HG02938 (cell line): ENCODE data around the gene MACROH2A2.

ENCODE experiments used
- ATAC-seq: cut with Tn5 transposase; IDR thresholded peaks from one replicate; pipeline ENCODE4 v1.9.1; 2021; ENCODE audit warnings: mild to moderate bottlenecking, moderate library complexity; ENCODE audit not compliant: unreplicated experiment

The MACROH2A2 gene

GRCh38 chr10:70125918-70126552 is 73.4 kb downstream of the MACROH2A2 start:
- ATAC-seq: no peak

DNA sequence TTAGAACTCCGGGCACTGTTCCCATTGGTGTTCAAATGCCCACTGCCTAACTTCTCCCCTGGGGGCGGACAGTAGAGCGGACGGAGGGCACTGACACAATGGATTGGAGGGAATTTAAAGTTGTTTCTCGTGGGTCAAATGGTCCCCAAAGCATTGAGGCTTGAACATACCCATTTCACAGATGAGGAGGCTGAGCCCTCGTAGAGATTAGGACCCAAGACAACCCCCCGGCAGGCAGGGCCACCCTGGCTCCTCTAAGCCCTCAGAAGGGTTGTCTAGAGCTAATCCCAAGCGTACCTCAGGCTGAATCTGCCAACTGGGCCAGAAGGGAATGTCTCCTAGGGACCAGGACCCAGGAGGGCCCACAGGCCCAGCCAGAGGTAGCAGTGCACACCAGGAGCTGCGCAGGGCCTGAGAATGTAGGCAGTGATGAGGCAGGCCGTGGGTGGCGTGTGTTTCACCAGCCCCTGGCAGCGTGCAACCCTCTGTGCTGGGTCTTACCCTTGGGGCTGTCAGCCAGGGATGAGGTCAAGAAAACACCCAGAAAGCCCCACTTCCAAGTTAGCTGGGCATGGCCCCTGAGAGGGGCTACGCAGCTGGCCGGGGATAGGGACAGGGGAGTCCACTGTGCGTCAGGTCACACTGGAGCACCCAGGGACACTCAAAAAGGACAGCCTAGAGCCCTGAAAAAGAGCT is 74.2 kb downstream of the MACROH2A2 start:
- no peak for ATAC-seq

- no peak for ATAC-seq
Observed at GRCh38 chr10:70130878-70131559, 78.4 kb downstream of the MACROH2A2 start.

DNA sequence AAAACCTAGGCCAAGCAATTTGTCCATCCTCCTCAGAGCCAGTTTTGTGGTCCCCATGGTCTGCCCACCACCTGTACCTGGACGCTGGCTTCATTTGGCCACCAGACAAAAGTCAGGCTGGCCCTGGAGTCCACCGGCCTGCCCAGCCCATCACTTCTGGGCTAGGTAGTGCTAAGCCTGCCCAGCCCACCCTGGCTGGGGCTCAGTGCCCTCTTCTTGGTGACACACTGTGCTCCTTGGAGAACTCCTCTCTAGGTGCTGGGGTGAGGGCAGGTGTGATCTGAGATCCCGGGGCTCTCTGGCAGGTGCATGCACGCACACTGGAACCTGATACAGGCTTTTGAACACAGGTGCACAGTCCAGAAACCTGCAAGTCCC is 78.9 kb downstream of the MACROH2A2 start:
- no peak for ATAC-seq

GRCh38 chr10:70132098-70133029 is 79.7 kb downstream of the MACROH2A2 start, which contains the start of gene AIFM2:
AIFM2 (minus strand) TSS chr10:70132825; CDS start chr10:70124084, 8,741 bp downstream.
- ATAC-seq: peak; percentile 76

DNA sequence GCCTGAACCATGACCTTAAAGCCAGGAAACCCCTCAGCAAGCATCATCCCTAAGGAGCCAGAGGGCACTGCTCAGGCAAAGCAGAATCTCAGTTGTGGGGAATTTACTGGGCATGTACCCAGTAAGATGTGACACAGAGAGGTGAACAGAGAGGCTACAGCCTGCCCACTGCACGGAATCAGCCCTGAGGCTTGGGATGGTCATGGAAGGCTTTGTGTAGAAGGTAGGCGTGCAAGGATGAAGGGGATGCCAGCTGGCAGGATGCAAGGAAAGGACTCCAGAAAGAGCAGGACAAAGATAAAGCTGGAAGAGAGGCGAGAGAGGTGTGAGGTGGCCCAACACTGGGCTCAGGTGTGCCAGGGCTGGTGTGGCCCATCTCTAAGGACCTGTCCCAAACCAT is 82.4 kb downstream of the MACROH2A2 start:
- ATAC-seq: no peak

DNA sequence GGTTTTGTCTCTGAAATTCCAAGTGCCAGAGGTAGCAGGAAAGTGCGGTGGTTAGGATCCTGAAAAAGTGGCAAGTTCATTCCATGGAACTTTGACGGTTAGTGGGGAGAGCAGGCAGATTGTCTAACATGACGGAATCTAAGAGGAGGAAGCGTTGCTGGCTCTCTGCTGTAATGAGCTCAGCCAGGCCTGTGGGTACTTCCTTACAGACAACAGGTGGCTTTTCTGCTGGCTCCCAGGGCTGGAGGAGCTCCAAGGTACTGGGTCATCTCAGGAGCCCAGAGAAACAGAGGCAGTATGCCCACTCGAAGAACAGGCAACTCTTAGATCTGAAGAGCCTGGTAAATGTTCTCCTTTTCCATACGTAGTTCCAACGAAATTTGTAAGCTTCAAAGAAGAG is 83.0 kb downstream of the MACROH2A2 start:
- ATAC-seq: no peak

- no peak for ATAC-seq
Observed at GRCh38 chr10:70137135-70137534, 84.5 kb downstream of the MACROH2A2 start.

GRCh38 chr10:70137927-70138883 is 85.6 kb downstream of the MACROH2A2 start:
- no peak for ATAC-seq

DNA sequence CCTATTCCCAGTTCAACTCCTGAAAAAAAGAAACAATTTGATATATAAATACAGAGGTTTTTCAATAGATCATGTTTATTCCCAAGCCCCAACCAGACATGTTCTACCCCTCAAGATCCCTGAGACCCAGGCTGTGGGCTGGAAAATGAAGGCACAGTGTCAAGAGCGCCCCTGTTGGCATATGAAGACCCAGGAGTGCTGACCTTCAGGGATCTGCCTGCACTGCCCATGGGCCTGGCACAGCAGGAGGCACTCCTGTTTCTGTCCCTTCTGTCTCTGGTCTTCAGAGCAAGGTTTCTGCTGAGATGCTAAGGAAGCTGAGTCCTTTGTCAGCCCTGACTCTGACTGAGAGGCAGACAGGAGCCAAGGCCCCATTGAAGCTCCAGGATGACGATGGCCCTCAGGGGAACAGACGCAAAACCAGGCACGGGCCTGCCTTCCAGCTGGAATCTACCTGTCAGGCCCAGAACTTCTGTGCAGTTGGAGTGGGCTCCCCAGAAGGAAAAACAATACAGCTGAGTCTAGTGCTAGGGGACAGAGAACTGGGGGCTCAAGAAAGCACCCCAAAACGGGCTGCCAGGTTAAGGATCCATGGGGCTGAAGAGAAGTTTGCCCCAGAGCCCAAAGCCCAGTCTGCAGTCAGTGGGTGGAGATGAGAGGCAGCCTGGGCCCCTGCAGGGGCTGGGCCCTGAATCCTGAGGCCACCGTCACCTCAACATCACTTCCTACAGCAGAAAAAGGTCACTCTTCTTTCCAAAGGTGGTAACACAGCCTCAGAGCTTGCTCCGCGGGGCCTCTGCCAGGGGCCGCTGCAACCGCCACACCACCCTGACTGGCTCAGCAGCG is 86.7 kb downstream of the MACROH2A2 start:
- no peak for ATAC-seq

DNA sequence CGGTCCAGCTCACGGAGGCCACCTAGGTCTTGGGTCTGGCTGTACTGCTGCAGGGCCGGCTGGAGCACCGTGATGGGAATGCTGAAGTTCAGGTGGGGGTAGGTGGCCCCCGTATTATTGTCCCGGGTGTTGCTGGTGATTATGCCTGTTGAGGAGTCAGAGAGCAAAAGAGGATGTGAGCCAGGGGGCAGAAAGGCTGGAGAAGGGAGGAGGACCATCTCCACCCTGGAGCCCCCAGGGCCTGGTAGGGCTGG is 87.3 kb downstream of the MACROH2A2 start:
- ATAC-seq: no peak

- no peak for ATAC-seq
Observed at GRCh38 chr10:70140297-70140696, 87.7 kb downstream of the MACROH2A2 start.

GRCh38 chr10:70142555-70142954 is 89.9 kb downstream of the MACROH2A2 start:
- no peak for ATAC-seq

DNA sequence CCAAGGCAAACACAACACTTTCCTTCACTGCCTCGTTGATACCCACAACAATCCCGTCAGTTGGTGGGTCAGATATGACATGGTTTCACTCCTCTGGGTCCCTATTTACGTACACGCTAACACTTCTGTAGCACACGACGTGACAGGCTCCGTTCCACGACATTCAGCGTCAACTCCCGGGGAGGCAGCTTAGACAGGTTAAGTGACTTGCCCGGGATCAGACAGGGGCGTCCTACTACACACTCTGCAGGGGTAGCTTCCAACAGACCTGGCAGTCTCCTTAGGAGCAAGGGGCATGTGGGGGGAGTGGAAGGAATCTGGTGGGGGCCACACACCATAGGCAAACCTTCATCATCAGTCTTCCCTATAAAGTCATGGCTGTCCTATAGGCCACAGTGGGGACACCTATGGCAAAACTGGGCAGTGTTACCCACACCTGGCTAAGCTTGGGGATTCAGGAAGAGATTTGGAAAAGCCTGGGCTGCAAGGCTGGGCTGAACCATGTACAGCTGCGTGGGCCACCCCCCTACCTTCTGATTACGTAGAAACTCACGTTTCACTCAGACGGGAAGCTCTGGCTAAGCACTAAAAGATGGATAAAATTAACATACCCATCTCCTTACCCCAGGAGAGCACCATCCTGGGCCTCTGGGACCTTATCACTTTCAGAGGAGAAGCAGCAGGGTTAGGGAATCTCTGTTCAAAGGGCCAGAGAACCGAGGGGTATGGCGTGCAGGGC is 91.9 kb downstream of the MACROH2A2 start:
- ATAC-seq: no peak

GRCh38 chr10:70145166-70145665 is 92.6 kb downstream of the MACROH2A2 start:
- no peak for ATAC-seq

GRCh38 chr10:70145666-70146488 is 93.2 kb downstream of the MACROH2A2 start:
- ATAC-seq: peak; percentile 47

GRCh38 chr10:70146489-70147258 is 94.0 kb downstream of the MACROH2A2 start, which contains the start of gene TYSND1:
TYSND1 (minus strand) TSS chr10:70146700; CDS start chr10:70146586, 114 bp downstream.
- ATAC-seq: peak; percentile 88
